Epithelial cell of prostate (primary cell): Measurements from ENCODE around the gene CA6.
"Not testable (repeated sequence)": the region's sequence is repeated elsewhere in the genome, so short reads cannot be mapped to it uniquely, and the experiment has no call there.

ENCODE experiments used
- DNase-seq: peaks from one replicate; pipeline ENCODE4 v3.0.0-alpha.2; 2011; ENCODE audit warnings: low read depth, low spot score
- H3K27ac ChIP-seq: fragments of 450-650 bp; 2 replicates; pipeline ENCODE4 v1.5.1; 2017; ENCODE audit warnings: mild to moderate bottlenecking

The CA6 gene

DNA sequence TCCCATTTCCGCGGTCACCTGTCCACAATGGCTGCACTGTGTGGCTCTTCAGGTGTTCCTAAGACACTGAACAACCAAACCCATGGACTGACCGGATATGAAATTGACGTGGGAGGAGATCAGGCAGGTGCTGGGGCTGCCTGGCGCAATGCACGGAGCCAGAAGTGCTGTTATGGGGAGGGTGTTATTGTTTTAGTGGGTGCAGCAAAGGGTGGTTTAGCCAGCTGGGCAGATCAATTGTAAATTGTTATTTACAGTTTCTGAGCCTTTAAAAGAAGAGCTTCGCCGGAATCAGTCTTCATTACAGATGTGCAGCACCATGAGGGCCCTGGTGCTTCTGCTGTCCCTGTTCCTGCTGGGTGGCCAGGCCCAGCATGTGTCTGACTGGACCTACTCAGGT, at the start of gene CA6:
Gene CA6, plus strand, starts transcription at position 301 of the 400 bp plus-strand sequence. Its CDS starts 19 bp downstream, at position 320.
- no peak within 1 kb of the TSS for H3K27ac ChIP-seq
- DNase-seq: no peak

DNA sequence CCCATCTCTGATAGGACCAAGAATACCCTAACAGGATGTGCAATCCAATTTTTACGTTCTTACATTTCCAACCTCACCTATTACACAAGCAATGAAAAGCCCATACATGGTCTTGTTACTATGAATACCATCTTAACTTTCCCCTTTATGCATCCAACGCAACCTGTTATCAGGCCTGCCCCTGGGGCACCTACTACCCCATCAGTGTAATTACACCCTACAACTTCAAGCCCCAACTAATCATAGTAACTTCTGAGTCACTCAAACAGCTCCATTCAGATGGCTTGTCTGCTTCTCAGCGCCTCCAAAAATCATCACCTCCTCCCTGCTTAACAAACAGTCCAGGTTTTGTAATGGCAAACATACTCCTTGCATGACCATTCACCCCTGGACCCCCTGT, 48.9 kb upstream of the CA6 start:
- not testable (repeated sequence) for H3K27ac ChIP-seq, DNase-seq

DNA sequence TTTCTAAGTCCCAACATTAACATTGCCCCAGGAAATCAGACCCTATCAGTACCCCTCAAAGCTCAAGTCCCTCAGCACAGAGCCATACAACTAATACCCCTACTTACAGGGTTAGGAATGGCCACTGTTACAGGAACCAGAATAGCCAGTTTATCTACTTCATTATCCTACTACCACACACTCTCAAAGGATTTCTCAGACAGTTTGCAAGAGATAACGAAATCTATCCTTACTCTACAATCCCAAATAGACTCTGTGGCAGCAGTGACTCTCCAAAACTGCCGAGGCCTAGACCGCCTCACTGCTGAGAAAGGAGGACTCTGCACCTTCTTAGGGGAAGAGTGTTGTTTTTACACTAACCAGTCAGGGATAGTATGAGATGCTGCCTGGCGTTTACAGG, 48.2 kb upstream of the CA6 start:
- H3K27ac ChIP-seq: peak overlapping the region; percentile 5
- not testable (repeated sequence) for DNase-seq

DNA sequence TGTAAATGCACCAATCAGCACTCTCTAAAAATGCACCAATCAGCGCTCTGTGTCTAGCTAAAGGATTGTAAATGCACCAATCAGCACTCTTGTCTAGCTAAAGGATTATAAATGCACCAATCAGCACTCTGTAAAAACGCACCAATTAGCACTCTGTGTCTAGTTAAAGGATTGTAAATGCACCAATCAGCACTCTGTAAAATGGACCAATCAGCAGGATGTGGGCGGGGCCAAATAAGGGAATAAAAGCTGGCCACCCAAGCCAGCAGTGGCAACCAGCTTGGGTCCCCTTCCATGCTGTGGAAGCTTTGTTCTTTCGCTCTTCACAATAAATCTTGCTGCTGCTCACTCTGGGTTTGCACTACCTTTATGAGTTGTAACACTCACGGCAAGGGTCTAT, 47.2 kb upstream of the CA6 start:
- not testable (repeated sequence) for DNase-seq, H3K27ac ChIP-seq

DNA sequence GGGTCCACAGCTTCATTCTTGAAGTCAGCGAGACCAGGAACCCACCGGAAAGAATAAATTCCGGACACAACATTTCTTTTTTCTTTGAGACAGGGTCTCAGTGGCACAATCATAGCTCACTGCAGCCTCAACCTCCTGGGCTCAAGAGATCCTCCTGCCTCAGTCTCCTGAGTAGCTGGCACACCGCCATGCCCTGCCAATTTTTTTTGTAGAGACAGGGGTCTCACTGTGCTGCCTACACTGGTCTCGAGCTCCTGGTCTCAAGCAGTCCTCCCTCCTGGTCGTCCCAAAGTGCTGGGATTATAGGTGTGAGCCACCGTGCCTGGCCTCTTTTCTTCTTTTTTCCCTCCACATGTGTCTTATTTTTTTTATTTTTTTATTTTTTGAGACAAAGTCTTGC, 46.6 kb upstream of the CA6 start:
- peak overlapping the region; percentile 77 for H3K27ac ChIP-seq

DNA sequence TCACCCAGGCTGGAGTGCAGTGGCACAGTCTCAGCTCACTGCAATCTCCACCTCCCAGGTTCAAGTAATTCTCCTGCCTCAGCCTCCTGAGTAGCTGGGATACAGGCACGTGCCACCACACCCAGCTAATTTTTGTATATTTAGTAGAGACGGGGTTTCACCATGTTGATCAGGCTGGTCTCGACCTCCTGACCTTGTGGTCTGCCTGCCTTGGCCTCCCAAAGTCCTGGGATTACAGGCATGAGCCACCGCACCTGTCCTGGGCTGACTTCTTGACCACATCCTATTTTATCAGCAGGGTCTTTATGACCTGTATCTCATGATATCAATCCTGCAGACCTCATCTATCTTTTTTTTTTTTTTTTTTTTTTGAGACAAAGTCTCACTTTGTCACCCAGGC, 45.0 kb upstream of the CA6 start:
- not testable (repeated sequence) for DNase-seq
- H3K27ac ChIP-seq: peak overlapping the region; percentile 77

More for the DNA sequence above, 46.6 kb upstream of the CA6 start:
- DNase-seq: no peak

DNA sequence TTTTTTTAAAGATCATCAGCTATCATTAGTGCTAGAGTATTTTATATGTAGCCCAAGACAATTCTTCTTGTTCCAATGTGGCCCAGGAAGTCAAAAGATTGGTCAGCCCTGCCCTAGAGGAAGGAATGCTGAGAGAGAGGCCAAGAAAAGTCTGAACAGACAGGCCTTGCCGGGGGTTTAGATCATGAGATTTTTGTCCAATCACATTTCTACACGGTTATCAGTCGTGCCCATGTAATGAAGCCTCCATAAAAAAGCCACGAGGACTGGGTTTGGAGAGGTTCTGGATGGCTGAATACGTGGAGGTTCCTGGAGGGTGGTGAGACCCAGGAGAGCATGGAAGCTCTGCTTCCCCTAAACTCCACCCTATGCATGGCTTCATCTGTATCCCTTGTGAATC, 42.9 kb upstream of the CA6 start:
- H3K27ac ChIP-seq: peak overlapping the region; percentile 62
- no peak for DNase-seq

DNA sequence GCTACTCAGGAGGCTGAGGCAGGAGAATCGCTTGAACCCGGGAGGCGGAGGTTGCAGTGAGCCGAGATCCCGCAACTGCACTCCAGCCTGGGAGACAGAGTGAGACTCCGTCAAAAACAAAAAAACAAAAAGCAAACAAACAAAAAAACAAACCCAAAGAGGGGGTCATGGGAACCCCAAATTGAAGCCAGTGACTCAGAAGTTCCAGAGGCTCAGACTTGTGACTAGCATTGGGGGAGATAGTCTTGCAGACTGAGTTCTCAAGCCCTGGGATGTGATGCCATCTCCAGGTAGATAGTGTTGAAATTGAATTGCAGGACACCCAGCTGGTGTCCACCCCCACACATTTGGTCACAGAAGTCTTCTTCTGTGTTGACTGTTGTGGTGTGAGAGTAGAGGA, 42.3 kb upstream of the CA6 start:
- H3K27ac ChIP-seq: peak overlapping the region; percentile 62
- DNase-seq: no peak

DNA sequence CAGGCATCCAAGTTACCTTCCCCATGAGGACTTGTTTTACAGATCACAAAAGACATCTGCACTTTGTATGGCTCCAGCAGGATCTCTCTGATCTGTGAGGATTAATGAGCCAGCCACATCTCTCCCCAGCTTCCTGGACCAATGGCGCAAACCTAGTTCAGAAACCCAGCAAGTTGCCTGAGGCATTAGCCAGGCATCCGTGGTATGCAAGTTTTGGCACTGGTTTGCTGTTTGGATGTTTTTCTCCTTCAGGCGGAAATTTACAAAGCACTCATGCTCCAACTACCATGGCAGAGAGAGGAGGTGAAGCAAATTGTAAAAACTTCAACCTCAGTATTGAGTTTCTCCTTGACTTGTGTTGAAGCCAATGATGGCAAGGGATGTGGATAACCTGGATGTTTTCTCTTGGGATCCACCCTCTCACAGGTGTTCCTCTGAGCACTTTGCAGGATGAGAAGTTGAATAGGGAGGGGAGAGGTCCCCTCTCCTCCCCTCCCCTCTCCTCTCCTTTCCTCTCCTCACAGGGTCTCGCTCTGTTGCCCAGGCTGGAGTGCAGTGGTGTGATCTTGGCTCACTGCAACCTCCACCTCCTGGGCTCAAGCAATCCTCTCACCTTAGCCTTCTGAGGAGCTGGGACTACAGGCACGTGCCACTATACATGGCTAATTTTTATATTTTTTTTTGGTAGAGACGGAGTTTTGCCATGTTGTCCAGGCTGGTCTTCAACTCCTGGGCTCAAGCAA, 41.6 kb upstream of the CA6 start:
- peak overlapping the region; percentile 62 for H3K27ac ChIP-seq
- DNase-seq: peak; percentile 79

DNA sequence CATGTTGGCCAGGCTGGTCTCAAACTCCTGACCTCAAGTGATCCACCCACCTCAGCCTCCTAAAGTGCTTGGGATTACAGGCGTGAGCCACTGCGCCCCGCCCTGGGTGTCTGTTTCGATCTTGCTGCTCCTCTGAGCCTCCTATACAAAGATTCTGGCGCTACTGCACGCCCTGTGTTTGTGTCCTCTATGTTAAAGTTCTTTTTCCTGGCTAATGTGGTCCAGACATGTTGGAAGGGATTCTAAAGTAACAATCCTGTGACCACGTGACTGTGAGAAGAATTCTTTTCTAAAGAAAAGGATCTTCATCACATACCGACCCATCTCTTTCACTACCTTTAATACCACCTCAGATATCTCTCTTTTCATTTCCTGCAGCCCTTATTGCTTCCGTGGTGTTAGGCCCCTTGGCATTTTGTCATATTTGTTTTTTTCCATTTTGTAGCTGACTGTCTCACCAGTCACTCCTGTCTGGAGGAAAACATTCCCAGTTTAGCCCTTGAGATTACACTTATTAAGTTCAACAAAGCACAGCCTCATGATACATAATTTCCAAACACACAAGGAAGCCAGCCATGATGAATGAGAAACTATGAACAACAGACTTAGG, 40.0 kb upstream of the CA6 start:
- peak overlapping the region; percentile 81 for H3K27ac ChIP-seq
- DNase-seq: no peak

DNA sequence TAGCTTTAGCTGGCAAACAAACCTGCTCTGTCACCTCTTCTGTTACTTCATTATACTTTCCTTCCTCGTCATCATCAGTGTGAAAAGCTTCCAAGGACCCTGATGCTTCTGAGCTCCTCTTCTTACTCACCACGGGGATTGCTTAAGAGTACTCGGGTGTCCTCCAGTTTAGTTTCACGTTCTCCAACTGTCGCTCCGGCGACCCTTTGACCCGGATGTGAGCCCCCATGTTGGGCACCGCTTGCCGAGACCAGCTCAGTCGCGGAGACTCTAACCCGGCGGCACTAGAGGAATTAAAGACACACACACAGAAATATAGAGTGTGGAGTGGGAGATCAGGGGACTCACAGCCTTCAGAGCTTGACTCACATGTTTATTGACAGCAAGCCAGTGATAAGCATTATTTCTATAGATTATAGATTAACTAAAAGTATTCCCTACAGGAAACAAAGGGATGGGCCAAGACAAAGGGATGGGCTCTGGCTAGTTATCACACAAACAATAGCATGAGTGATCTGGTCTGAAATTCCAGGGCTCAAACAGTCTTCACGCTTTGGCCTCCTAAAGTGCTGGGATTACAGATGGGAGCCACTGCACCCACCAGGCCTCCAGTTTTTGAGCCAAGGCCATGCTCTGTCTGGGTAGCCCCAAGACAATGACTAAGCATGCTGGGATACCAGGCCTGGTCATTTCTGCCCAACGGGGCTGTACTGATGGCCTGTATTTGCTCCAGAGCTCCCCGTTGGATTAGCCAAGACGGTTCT, 37.1 kb upstream of the CA6 start:
- DNase-seq: no peak

DNA sequence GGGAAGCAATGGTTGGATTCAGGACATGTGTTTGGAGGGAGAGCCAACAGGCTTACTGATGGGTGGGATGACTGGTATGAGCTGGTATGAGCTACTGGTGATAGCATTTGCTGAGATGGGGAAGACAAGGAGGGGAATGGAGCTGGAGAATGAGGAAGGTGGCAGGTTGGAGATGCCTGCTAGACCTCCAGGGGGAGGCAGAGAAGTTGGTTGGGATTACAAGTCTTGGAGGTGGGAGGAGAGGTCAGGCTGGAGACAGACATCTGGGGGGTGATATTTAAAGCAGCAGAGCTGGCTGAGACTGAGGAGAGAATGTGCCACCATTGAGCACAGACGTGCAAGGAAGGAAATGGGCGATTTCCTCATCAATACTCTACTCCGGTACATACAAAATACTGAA, 35.3 kb upstream of the CA6 start:
- no peak overlapping the region for H3K27ac ChIP-seq
- DNase-seq: no peak

More for the DNA sequence above, 37.1 kb upstream of the CA6 start:
- H3K27ac ChIP-seq: no peak overlapping the region

DNA sequence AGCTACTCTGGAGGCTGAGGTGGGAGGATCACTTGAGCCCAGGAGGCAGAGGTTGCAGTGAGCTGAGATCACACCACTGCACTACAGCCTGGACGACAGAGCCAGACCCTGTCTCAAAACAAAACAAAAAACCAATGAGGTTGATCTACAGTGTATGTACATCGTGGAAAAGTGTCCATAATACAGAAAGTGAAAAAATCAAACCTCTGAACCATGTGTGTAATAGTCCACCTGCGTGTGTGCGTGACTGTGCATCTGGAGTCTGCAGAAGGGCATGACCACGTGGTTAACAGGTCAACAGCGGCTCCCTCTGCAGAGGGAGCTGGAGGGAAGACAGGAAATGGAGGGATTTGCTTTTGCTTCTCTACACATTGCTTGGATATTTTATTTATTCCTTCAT, 34.8 kb upstream of the CA6 start:
- DNase-seq: no peak
- peak overlapping the region; percentile 68 for H3K27ac ChIP-seq

DNA sequence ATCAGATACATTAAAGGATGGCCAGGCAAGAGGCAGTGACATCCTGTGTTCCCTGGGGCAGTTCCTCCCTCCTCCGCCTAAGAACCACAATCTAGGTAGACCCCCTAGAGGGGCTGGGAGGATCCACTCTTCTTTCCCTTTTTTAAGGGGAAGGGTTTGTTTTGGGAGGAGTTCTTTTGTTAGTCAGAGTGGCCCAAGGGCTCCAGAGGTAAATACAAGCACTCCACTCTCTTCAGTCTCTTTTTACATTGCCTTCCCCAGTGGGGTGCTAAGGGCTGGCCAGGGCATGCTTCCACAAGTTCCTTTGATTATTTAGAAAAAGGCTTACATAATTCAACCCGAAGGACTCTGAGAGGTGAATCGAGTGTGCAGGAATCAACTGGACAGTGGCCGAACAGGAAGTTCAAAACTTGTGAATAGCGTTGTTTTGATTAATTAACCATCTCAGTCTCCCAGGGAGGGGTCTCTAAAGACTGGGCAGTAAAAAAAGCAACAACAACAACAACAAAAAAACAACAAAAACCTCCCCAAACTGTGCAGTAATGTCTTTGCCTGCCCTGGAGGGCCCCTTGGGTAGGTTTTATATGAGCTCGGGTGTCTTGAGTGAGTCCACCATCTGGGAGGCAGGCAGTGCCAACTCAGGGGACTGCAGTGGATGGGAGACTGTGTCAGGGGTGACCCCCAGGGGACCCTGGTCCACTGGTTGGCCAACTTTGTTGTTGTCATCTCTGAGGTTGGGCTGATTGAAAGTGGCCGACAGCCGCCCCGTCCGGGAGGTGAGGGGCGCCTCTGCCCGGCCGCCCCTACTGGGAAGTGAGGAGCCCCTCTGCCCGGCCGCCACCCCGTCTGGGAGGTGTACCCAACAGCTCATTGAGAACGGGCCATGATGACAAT, 34.0 kb upstream of the CA6 start:
- H3K27ac ChIP-seq: peak overlapping the region; percentile 68
- no peak for DNase-seq

DNA sequence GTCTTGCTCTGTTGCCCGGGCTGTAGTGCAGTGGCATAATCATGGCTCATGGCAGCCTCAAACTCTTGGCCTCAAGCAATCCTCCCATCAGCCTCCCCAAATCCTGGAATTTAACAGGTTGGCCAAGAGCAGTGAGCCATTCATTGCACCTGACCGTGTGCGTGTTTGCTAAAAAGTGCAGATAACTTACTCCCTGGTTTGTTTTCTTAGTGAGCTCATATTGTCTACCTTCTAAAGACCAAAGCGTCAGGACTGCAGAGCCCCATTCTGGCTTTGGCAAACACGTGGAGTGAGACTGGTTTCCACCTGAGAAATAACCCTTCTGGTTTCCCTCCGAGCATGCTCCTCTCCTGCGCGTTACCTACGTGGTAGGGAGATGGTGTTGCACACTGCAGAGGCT, 32.2 kb upstream of the CA6 start:
- H3K27ac ChIP-seq: no peak overlapping the region
- no peak for DNase-seq

DNA sequence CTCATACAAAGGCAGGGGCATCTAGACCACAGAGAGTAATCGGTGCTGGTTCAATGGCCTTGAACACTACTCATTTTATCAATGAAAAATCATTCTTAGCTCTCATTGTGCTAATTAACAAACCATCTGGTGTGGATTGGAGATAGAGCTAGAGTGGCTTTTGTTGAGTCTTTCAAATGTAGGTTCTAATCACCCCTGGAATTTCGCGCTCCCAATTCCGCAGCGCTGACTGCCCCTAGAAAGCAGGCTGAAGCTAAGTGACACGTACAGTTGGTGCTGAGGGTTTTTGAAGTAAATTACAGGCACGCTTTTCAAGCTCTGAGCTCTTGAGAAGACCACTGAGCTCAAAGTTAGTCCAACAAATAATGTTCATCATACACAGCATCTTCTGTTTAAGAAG, 31.2 kb upstream of the CA6 start:
- DNase-seq: no peak
- H3K27ac ChIP-seq: no peak overlapping the region

DNA sequence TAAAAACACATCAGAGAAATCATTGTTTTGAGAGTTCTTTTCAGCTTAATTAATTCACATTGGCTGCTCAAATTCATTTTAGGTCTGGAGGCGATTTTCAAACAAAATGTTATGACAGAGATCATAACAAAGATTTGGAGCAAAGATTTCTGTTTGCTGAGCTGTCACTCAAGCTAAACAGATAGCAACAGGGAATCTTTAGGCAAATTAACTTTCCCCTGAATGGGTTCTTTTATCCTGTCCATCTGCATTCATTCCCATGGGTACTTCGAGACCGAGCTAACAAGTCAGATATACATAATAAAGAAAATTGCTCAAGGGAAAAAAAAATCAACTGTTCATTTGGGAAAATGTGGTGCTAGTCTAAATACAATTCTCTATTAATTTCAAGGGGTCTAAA, 30.2 kb upstream of the CA6 start:
- no peak for DNase-seq
- H3K27ac ChIP-seq: no peak overlapping the region

DNA sequence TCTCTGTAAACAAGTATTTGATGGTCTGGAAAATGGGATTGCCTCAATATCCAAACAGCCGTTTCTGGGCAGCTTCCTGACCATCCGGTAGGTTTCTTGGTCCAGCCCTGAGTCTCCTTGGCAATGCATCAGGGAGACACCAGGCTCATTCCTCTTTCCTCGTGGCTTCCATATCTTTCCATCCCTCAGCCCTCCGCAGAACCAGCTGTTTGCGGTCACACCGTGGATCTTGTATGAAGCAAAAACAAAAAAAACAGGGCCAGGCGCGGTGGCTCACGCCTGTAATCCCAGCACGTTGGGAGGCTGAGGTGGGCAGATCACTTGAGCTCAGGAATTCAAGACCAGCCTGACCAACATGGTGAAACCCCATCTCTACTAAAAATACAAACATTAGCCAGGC, 28.1 kb upstream of the CA6 start:
- not testable (repeated sequence) for H3K27ac ChIP-seq, DNase-seq

DNA sequence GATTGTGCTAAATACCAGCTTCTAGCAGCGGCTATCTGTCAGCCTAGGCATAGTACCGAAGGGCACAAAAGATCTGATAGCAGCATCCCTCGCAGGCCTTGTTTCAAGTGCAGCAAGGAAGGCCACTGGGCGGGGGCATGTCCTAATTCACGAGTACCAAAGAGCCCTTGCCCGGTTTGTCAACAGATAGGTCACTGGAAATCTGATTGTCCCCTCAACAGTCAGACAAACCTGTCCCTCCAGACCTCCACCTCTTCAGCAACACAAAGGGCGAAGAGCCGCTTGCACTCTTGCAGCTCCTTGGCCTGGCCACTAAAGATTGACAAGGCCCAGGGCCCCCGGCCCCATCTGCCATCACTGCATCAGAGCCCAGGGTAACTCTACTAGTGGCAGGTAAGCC, 22.7 kb upstream of the CA6 start:
- no peak for DNase-seq
- no peak overlapping the region for H3K27ac ChIP-seq

DNA sequence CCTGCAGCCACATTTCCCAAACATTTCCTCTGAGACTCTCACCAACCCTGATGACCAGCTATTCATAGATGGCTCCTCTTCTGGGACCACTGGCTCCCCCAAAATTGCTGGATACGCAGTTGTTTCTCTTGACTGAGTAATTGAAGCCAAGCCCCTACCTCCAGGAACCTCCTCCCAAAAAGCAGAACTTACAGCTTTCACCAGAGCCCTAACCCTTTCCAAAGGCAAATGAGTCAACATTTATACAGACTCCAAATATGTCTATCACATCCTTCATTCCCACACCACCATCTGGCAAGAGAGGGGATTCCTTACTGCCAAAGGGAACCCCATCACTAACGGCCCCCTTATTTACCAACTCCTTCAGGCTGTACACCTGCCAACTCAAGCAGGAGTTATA, 20.3 kb upstream of the CA6 start:
- no peak for DNase-seq
- H3K27ac ChIP-seq: no peak overlapping the region
